ENCODE measurements around the gene ZNF207.
"Not testable (repeated sequence)": the region's sequence is repeated elsewhere in the genome, so short reads cannot be mapped to it uniquely, and the experiment has no call there.

ZNF207 gene

GRCh38 chr17:32335687-32336086 is 14.3 kb upstream of the ZNF207 start:
- DNase-seq, result no peak

GRCh38 chr17:32341141-32341856 is 8.7 kb upstream of the ZNF207 start:
- DNase-seq, result peak; percentile 8

GRCh38 chr17:32341857-32342602 is 7.9 kb upstream of the ZNF207 start, which contains the start of gene C17orf75:
Gene C17orf75 (minus strand): TSS chr17:32342173. CDS start chr17:32342139, 34 bp downstream.
- peak; percentile 80 for DNase-seq

DNA sequence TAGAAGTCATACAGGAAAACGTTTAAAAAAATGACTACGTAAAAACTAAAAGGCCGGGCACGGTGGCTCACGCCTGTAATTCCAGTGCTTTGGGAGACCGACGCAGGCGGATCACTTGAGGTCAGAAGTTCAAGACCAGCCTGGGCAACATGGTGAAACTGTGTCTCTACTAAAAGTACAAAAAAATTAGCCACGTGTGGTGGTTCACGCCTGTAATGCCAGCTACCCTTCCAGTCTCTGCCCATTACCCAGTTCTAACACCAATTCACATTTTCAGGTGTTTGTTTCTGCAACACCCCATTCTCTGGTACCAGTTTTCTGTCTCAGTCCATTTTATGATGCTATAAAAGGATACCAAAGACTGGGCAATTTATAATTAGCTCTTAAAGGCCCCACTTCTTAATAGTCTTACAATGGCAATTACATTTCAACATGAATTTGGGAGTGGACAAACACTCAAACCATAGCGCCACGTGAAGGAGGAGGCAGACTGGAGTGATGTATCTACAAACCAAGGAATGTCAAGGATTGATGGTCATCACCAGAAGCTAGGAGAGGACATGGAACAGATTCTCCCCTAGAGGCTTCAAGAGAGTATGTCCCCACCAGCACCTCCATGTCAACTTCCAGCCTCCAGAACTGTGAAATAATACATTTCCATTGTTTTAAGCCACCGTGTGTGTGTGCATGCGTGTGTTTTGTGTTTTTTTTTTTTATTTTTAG is 7.2 kb upstream of the ZNF207 start:
- DNase-seq, result no peak

DNA sequence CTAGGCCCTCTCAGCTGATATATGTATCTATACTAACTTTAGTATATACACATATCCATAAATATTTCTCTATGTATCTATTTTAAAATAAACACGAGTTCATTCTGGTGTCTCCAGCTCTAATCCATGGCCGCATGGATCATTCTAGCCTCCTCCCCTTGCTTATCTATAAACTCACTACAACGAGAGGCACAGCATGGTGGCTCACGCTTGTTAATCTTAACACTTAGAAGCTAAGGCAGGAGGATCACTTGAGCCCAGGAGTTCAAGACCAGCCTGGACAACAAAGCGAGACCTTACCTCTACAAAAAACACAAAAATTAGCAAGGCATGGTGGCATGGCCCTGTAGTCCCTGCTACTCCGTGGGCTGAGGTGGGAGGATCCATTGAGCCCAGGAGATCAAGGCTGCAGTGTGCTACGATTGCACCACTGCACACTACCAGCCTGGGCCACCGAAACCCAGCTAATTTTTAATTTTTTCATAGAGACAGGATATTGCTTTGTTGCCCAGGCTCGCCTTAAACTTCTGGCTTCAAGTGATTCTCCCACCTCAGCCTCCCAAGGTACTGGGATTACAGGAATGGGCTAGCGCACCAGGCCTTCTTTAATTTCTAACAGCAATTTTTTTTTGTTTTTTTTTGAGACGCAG is 3.9 kb upstream of the ZNF207 start:
- DNase-seq, result no peak

- no peak for DNase-seq
Measured at GRCh38 chr17:32348483-32348800, 1.5 kb upstream of the ZNF207 start.

DNA sequence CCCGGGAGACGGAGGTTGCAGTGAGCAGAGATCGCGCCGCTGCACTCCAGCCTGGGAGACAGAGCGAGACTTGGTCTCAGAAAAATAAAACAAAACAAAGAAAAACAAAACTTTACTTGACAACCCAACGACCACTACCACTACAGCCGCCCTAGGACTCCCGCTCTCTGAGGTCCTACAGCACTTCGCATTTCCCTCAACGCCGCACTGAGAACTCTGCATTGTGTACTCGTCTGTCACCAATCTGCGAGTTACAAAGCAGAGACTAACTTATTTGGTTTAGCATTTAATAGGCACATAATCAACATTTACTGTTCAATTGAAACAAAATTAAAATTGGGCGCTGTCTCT is 479 bp upstream of the ZNF207 start:
- DNase-seq, result no peak

DNA sequence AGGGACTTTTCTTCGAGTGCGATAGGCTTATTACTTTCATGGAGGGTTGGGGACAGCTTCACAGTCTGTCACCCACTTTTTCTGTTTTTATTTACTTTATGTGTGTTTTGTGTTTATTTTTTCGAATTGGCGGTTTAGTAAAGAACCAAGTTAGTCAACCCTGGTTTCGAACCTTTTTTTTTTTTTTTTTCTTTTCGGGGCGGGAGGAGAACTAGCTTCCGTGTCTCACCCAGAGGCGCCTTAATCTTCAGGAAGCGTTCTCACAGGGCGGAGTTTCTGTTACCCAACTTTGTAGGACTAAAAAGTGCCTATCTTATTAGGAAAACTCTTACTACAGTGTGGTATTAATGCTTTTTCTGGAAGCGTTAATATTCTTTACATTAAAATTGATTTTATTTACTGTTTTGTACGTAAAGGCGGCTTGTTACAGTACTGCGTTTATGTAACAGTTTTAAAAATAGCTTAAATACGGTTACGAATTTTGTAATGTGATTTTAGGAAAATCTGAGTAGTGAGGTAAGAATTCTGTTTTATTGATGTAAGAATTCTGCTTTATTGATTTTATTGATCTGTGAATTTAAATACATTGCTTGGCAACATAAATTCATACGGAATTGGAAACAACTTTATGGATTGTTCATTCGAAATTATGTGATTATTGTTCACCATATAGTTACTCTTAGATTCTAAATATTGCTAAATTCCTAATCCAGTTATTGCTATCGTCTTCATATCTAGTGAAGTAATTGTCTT is 885 bp downstream of the ZNF207 start:
- peak; percentile 53 for DNase-seq

DNA sequence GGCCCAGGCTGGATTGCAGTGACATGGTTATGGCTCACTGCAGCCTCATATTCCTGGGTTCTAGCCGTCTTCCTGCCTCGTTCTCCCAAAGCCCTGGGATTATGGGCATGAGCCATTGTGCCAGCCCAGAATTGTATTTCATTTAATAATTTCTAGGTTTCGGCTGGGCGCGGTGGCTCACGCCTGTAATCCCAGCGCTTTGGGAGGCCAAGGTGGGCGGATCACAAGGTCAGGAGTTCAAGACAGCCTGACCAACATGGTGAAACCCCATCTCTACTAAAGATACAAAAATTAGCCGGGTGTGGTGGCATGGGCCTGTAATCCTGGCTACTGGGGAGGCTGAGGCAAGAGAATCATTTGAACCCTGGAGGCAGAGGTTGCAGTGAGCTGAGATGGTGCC is 2.8 kb downstream of the ZNF207 start:
- DNase-seq, result not testable (repeated sequence)

DNA sequence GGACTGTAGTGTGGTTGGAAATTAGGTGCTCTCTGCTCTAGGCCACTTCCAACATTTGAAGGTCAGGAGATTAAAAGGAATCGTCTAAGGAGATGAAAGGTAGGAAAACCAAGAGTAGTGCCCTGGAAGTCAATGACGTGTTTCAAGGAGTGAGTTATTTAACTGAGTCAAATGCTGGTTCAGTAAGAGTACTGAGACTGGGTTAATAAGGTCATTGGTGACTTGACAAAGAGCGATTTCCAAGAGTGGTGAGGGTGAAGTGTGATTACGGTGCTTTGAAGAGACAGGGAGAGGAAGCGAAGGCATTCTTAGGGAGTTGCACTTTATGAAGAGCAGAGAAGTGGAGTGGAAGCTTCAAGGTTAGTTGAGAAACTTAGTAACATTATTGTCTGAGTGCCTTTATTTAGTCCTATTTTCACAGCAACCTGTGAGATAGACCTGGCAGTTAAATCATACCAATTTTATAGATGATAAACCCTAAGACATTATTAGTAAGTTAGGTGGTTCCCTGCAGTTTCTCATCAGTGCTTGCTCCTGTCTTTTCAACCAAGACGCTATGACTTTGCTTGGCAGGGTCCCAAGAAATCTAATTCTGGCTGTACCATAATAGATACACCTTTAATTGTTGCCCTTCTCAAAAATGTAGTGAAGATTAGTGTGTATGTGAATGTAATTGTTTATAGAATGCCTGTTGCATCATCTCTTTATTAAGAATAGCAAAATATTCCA is 5.9 kb downstream of the ZNF207 start:
- no peak for DNase-seq

- no peak for DNase-seq
Measured at GRCh38 chr17:32356378-32356743, 6.4 kb downstream of the ZNF207 start.

GRCh38 chr17:32356750-32357149 is 6.8 kb downstream of the ZNF207 start:
- DNase-seq, result no peak

DNA sequence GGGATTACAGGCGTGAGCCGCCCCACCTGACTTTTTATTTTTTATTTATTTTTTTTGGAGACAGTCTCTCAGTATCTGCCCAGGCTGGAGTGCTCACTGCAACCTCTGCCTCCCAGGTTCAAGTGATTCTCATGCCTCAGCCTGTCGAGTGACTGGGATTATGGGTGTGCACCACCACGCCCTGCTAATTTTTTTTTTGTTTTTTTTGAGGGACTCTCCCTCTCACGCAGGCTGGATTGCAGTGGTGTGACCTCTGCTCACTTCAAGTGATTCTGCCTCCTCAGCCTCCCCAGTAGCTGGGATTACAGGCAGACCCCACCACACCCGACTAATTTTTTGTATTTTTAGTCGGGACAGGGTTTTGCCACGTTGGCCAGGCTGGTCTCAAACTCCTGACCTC is 7.7 kb downstream of the ZNF207 start:
- DNase-seq, result no peak

DNA sequence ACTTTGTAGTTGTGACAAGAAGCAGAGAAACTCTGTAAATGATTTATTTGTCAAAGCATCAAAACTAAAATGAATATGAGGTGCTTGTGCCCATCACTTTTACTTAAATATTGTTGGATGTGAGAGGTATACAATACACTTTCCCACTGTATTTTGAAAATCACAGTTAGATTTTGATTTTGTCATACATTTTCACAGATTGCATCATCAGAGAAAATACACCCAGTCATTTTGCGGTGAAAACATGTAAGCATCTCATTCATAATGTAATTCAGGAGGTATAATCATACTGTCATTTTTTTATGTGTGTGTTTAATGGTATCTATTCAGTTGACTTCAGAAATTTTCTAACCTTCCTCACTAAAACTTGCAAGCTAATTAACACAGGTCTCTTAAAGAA is 11.3 kb downstream of the ZNF207 start:
- no peak for DNase-seq

GRCh38 chr17:32370426-32370825 is 20.5 kb downstream of the ZNF207 start:
- no peak for DNase-seq

GRCh38 chr17:32382526-32383223 is 32.7 kb downstream of the ZNF207 start:
- no peak for DNase-seq

DNA sequence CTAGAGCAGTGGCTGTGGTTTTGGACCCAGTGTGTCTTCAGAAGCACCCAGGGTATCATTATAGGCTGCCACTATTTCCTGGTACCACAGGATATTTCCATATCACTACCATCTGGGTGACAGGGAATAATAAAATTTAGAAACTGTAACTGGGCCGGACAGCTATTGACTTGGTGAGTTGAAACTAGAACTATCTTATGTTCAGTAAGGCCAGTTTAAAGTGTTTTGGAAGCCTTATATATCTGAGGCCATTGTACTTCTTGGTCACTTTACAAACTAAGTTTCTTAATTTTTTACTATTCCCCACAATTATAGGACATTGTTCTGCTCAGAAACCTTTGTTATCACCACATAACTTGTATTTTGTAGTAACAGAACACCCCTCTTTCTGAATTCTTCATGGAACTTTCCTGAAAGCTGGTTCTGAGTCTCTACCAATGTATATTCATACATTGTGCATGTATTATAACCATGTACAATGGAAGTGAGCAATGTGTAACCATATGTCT is 34.0 kb downstream of the ZNF207 start:
- no peak for DNase-seq

DNA sequence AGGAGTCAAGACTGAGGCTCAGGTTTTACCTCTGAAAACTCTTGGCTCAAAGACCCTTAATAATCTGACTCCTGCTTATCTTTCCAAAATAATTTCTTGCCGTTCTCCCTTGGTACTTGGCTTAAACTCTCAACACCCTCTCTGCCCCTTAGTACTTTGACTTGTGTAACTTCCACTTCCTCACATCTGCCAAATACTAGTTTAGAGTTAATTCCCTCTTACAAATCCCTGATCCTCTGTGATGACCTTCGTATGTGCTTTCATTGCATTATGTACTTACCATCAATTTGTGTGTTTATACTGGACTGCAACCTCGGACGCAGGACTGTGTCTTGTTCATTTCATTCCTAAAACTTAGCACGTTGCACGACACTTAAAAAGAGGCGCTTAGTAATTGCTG is 35.2 kb downstream of the ZNF207 start:
- no peak for DNase-seq

DNA sequence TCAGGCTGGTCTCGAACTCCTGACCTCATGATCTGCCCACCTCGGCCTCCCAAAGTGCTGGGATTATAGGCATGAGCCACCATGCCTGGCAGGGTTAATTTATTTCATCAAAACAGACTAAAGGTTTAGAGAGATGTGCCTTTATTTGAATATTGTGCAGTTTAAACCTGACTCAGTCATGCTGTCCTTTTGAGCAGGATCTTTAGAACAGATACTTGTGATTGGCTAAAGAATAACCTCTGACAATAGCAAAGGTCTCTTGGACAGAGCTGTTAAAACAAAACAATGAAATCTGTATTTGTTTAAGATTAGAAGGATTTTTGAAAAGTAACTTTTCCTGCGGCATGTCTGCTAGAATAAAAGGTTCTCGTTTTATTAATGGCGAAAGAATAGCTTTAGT is 36.0 kb downstream of the ZNF207 start:
- DNase-seq, result no peak

DNA sequence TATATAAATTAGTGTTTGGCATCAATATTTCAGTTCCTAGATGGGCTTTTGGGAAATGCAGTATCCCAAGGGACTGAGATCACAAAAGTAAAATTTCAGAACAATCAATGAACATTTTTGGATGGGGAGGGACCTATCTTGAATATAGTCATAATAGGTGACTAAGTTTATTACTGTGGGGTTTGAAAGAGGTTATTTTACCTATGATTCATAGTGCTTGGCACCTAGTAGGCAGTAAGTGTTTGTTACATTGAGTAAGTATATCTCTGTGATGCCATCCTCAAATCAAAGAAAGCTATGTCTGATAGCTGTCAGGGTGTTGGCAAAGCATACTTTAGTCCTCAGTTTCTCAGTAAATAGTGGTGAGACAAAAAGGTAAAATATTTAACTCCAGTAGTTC is 36.9 kb downstream of the ZNF207 start:
- no peak for DNase-seq

DNA sequence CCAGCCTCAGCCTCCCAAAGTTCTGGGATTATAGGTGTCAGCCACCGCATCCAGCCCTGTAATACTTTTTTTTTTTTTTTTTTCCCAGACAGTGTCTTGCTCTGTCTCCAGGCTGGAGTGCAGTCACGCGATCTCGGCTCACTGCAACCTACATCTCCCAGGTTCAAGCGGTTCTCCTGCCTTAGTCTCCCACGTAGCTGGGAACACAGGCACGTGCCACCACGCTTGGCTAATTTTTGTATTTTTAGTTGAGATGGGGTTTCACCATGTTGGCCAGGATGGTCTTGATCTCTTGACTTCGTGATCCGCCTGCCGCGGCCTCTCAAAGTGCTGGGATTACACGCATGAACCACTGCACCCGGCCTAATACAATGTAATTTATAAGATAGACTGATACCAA is 38.2 kb downstream of the ZNF207 start:
- not testable (repeated sequence) for DNase-seq

Data from NCI-H1105 (cell line).